ENCODE measurements around the gene CD2BP2. TPM values are rescaled to one million over a fixed set of nuclear protein-coding genes. Genes with fewer than 3 reads are reported as not detected.

The CD2BP2 gene
- total and polyA plus RNA-seq, 2 donors (not counting 1 experiment from before 2014, with no cell fraction given): 26.1 to 80.1 TPM

DNA sequence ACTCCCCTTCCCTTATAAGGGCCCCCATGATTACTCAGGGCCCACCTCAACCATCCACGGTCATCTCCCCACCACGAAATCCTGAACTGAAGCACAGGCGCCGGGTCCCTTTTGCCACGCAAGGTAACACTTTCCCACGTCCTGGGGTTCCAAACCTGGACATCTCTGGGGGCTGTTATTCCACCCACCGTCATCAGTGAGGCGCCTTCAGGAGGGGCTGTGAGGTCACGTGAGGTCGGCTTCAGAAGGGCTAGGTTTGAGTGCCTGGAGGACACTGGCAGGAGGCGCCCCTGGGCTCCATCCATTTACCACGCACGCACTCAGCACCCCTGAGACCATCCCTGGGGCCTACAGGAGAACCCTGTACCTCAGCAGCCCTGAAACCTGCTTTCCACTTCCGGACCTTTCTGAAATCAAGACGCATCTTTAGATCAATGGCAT is 4.1 kb downstream of the CD2BP2 start:
- TF ChIP-seq, protein P1, sequence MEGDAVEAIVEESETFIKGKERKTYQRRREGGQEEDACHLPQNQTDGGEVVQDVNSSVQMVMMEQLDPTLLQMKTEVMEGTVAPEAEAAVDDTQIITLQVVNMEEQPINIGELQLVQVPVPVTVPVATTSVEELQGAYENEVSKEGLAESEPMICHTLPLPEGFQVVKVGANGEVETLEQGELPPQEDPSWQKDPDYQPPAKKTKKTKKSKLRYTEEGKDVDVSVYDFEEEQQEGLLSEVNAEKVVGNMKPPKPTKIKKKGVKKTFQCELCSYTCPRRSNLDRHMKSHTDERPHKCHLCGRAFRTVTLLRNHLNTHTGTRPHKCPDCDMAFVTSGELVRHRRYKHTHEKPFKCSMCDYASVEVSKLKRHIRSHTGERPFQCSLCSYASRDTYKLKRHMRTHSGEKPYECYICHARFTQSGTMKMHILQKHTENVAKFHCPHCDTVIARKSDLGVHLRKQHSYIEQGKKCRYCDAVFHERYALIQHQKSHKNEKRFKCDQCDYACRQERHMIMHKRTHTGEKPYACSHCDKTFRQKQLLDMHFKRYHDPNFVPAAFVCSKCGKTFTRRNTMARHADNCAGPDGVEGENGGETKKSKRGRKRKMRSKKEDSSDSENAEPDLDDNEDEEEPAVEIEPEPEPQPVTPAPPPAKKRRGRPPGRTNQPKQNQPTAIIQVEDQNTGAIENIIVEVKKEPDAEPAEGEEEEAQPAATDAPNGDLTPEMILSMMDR (IDR thresholded peaks at IDR 0.05): no peak
- no peak for TF ChIP-seq EZH2 (IDR thresholded peaks at IDR 0.05; ENCODE audit: borderline replicate concordance, insufficient read depth, low read depth, low read length, poor library complexity, severe bottlenecking)
- Histone ChIP-seq H3K36me3 (replicated peaks in 1 of 2; ENCODE audit: control extremely low read depth in 1 of 2, control insufficient read depth in 1 of 2, extremely low read depth in 1 of 2, insufficient read depth in 2 of 2, low read length in 1 of 2) (peaks cover 0 to 24% of the 10 kb centered on the region in 2 experiments), H3K4me3 (ENCODE audit: control extremely low read depth in 1 of 5, extremely low read depth in 1 of 5, insufficient read depth in 1 of 5, low read depth in 2 of 5, low read length in 4 of 5) (no peak overlapping the region), H3K9ac (ENCODE audit: low read length) (peak overlapping the region; percentile 26), H3K79me2 (ENCODE audit: control insufficient read depth, insufficient read depth, low read length) (peaks cover 37% of the 10 kb centered on the region), H3K4me2 (replicated peaks; ENCODE audit: low read depth, low read length, poor library complexity, severe bottlenecking) (no peak overlapping the region), H3K27me3 (replicated peaks in 1 of 4; ENCODE audit: control extremely low read depth in 1 of 4, control insufficient read depth in 3 of 4, insufficient read depth in 4 of 4, low read length in 3 of 4) (no peaks in the 10 kb centered on the region), H3K9me3 (ENCODE audit: control extremely low read depth in 1 of 3, control insufficient read depth in 2 of 3, insufficient read depth in 1 of 3, low read length in 2 of 3) (no peaks in the 10 kb centered on the region), H3K27ac (ENCODE audit: low read length in 2 of 2) (peak overlapping the region in 1 of 2 donors; percentile 72), H4K20me1 (ENCODE audit: control insufficient read depth, insufficient read depth, low read length, poor library complexity, severe bottlenecking) (peaks cover 12% of the 10 kb centered on the region), H3K4me1 (ENCODE audit: control insufficient read depth in 2 of 2, insufficient read depth in 2 of 2, low read length in 2 of 2) (peaks cover 34 to 54% of the 10 kb centered on the region in 2 donors), H2AFZ (ENCODE audit: insufficient read depth, low read depth, low read length, poor library complexity, severe bottlenecking) (no peak overlapping the region)
- CTCF ChIA-PET: no interaction called here
- POLR2A ChIA-PET: interaction anchor here (0.7 kb wide), 1 partner anchor 9 kb away, joined by 3 read pairs; no protein-coding TSS in a partner anchor
- Mint-ChIP-seq H3K27me3 (no peaks in the 10 kb centered on the region), H3K4me3 (peak overlapping the region; percentile 16), H3K27ac (peak overlapping the region; percentile 85), H3K4me1 (peaks cover 55% of the 10 kb centered on the region), H3K9me3 (ENCODE audit: insufficient read depth) (no peaks in the 10 kb centered on the region)
- WGBS (ENCODE audit: insufficient coverage): 84% methylated on average over 11 of the region's 15 CpGs
- ATAC-seq (ENCODE audit: low read depth): no peak
- intact Hi-C loops (cut with micrococcal nuclease): no loop called here
- DNase-seq: no peak

DNA sequence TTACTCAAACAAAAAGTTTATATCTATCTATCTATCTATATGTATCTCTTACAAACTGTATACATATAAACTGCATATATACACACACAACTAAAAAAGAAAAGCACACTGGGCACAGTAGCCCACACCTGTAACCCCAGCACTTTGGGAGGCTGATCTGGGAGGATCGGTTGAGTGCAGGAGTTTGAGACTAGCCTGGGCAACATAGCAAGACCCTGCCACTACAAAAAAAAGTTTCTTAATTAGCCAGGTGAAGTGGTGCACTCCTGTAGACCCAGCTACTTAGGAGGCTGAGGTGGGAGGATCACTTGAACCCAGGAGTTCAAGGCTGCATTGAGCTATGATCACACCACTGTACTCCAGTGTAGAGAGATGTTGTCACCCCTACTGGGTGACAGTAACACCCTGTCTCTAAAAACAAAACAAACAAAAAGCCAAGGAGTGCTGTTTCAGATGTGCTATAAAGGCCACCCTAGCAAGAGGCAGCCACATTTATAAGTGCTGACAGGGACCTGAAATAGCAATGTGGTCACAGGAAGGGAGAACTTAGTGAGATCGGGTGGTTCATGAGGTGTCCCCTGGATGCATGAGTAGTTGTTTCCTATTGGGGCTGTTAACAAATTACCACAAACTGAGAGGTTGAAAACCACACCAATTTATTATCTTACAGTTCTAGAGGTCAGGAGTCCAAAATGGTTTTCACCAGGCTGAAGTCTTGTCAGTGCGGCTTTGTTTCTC is 4.8 kb downstream of the CD2BP2 start:
- TF ChIP-seq, protein P1 (IDR thresholded peaks at IDR 0.05): no peak
- no peak for TF ChIP-seq EZH2 (IDR thresholded peaks at IDR 0.05; ENCODE audit: borderline replicate concordance, insufficient read depth, low read depth, low read length, poor library complexity, severe bottlenecking)
- POLR2A ChIA-PET: interaction anchor here (0.6 kb wide), 1 partner anchor 56 kb away, joined by 8 read pairs; no protein-coding TSS in a partner anchor
- Mint-ChIP-seq H3K4me3 (peak overlapping the region; percentile 50), H3K27me3 (no peaks in the 10 kb centered on the region), H3K4me1 (peaks cover 51% of the 10 kb centered on the region), H3K9me3 (ENCODE audit: insufficient read depth) (no peaks in the 10 kb centered on the region), H3K27ac (peak overlapping the region; percentile 85)
- WGBS (ENCODE audit: insufficient coverage): 45% methylated on average over 1 of the region's 3 CpGs
- Histone ChIP-seq H3K27me3 (replicated peaks in 1 of 4; ENCODE audit: control extremely low read depth in 1 of 4, control insufficient read depth in 3 of 4, insufficient read depth in 4 of 4, low read length in 3 of 4) (no peaks in the 10 kb centered on the region), H2AFZ (ENCODE audit: insufficient read depth, low read depth, low read length, poor library complexity, severe bottlenecking) (no peak overlapping the region), H4K20me1 (ENCODE audit: control insufficient read depth, insufficient read depth, low read length, poor library complexity, severe bottlenecking) (peaks cover 12% of the 10 kb centered on the region), H3K79me2 (ENCODE audit: control insufficient read depth, insufficient read depth, low read length) (peaks cover 32% of the 10 kb centered on the region), H3K4me1 (ENCODE audit: control insufficient read depth in 2 of 2, insufficient read depth in 2 of 2, low read length in 2 of 2) (peaks cover 28 to 47% of the 10 kb centered on the region in 2 donors), H3K9me3 (ENCODE audit: control extremely low read depth in 1 of 3, control insufficient read depth in 2 of 3, insufficient read depth in 1 of 3, low read length in 2 of 3) (no peaks in the 10 kb centered on the region), H3K27ac (ENCODE audit: low read length in 2 of 2) (peak overlapping the region in 1 of 2 donors; percentile 72), H3K4me3 (ENCODE audit: control extremely low read depth in 1 of 5, extremely low read depth in 1 of 5, insufficient read depth in 1 of 5, low read depth in 2 of 5, low read length in 4 of 5) (no peak overlapping the region), H3K4me2 (replicated peaks; ENCODE audit: low read depth, low read length, poor library complexity, severe bottlenecking) (peak overlapping the region; percentile 44), H3K36me3 (replicated peaks in 1 of 2; ENCODE audit: control extremely low read depth in 1 of 2, control insufficient read depth in 1 of 2, extremely low read depth in 1 of 2, insufficient read depth in 2 of 2, low read length in 1 of 2) (peaks cover 0 to 26% of the 10 kb centered on the region in 2 experiments), H3K9ac (ENCODE audit: low read length) (peak overlapping the region; percentile 26)
- CTCF ChIA-PET: interaction anchor here (0.6 to 0.7 kb wide), 2 partner anchors 9 to 266 kb away, joined by 3 to 4 read pairs; no protein-coding TSS in a partner anchor
- DNase-seq (peak; percentile 41), ATAC-seq (ENCODE audit: low read depth) (no peak)
- intact Hi-C loops (cut with micrococcal nuclease): no loop called here

Data from B cell (primary cell).